Body of pancreas (tissue), 4 donors: ENCODE measurements around the gene SIN3B. TPM values are rescaled to one million over a fixed set of nuclear protein-coding genes. Genes with fewer than 3 reads are reported as not detected.

Experiments
- ATAC-seq: fragments of 150-250 bp; one replicate; pipeline ENCODE4 v1.9.1; 2016
- DNase-seq, 4 donors: peaks; one replicate each; pipeline ENCODE4 v3.0.0-alpha.2; 2019
- H3K27ac ChIP-seq, 4 donors: fragments of 200-600 bp; sonication (generic); 1 replicate in 3 of 4; 2 replicates in 1 of 4; pipeline versions ENCODE4 v1.5.1 to v1.6.1; 2016 to 2019; ENCODE audit warnings: mild to moderate bottlenecking in 1 of 4, mixed read lengths in 1 of 4, moderate library complexity in 1 of 4
- H3K27me3 ChIP-seq, 2 donors: fragments of 200-600 bp; sonication (generic); one replicate each; pipeline ENCODE4 v1.6.0; 2016; ENCODE audit warnings: mild to moderate bottlenecking in 1 of 2
- H3K36me3 ChIP-seq, 2 donors: fragments of 200-600 bp; sonication (generic); replicated peaks in 1 of 2; 2 replicates each; pipeline ENCODE4 v1.5.1; 2016; ENCODE audit warnings: low read depth in 2 of 2; ENCODE audit not compliant: insufficient read depth in 1 of 2
- H3K4me1 ChIP-seq: fragments of 200-600 bp; sonication (generic); one replicate; pipeline ENCODE4 v1.6.0; 2016
- H3K4me3 ChIP-seq, 2 donors: fragments of 200-600 bp; sonication (generic); 1 replicate in 1 of 2; 2 replicates in 1 of 2; pipeline ENCODE4 v1.5.1; 2016 to 2019
- H3K9me3 ChIP-seq, 3 donors: fragments of 200-600 bp; sonication (generic); 1 replicate in 2 of 3; 2 replicates in 1 of 3; pipeline ENCODE4 v1.5.1; 2016
- POLR2A ChIP-seq, 3 donors: fragments of 450-650 bp; IDR thresholded peaks; one replicate each; pipeline ENCODE4 v1.6.1; 2016; ENCODE audit warnings: antibody characterized with exemption in 3 of 3, mild to moderate bottlenecking in 2 of 3
- WGBS, 2 donors: methylation state at CpG; one replicate each; pipeline ENCODE4 v1.1.5; 2017; 5-methylcytosine and 5-hydroxymethylcytosine counted together
- intact Hi-C: fragments of 100-400 bp; cut with DNase I; formaldehyde crosslinking; loops from one replicate; pipeline ENCODE4 v1.15.1; 2023
- total RNA-seq, 2 donors: library from RNA; depleted of rRNA; stranded (reverse); fragments of >200 nt; gene quantifications; one replicate each; pipeline ENCODE4 v1.1.0, GENCODE V29; 2016
- TF ChIP-seq, protein P1 (sequence below), 7 experiments: fragments of 450-650 bp in 4 of 7; fragments of 200-600 bp in 3 of 7; sonication (generic) in 3 of 7; IDR thresholded peaks; one replicate each; pipeline ENCODE4 v1.5.1; 2016 to 2019; ENCODE audit warnings: antibody characterized with exemption in 7 of 7

SIN3B gene
- total RNA-seq, 2 donors from 2014 or later: 21.5 to 71.2 TPM

DNA sequence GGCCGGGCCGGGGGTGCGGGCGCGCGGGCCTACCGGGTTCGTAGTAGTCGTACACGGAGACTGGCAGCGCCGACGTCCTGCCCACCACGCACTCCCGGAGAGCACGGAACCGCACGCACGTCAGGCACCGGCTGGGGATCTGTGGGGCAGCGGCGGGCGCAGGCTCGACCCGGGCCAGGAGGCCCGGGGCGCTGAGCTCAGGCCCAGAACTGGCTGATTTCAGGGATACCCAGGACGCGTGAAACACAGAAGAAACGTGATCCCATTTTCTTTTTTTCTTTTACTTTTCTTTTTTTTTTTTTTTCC lies 68.6 kb downstream of the SIN3B start:
- TF ChIP-seq, protein P1, sequence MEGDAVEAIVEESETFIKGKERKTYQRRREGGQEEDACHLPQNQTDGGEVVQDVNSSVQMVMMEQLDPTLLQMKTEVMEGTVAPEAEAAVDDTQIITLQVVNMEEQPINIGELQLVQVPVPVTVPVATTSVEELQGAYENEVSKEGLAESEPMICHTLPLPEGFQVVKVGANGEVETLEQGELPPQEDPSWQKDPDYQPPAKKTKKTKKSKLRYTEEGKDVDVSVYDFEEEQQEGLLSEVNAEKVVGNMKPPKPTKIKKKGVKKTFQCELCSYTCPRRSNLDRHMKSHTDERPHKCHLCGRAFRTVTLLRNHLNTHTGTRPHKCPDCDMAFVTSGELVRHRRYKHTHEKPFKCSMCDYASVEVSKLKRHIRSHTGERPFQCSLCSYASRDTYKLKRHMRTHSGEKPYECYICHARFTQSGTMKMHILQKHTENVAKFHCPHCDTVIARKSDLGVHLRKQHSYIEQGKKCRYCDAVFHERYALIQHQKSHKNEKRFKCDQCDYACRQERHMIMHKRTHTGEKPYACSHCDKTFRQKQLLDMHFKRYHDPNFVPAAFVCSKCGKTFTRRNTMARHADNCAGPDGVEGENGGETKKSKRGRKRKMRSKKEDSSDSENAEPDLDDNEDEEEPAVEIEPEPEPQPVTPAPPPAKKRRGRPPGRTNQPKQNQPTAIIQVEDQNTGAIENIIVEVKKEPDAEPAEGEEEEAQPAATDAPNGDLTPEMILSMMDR (IDR thresholded peaks at IDR 0.05): no peak
- TF ChIP-seq POLR2A (IDR thresholded peaks at IDR 0.05): peak in 1 of 3 donors; percentile 4
- Histone ChIP-seq H3K9me3 (no peaks in the 10 kb centered on the region), H3K4me1 (peaks cover 11% of the 10 kb centered on the region), H3K36me3 (no peaks in the 10 kb centered on the region), H3K27me3 (no peaks in the 10 kb centered on the region), H3K4me3 (peak overlapping the region; percentile 21 to 30), H3K27ac (peak overlapping the region in 2 of 4 donors; percentile 55 to 79)
- WGBS, 2 donors: 12 to 18% methylated on average over 16 to 24 of the region's 30 CpGs
- ATAC-seq (no peak), DNase-seq (no peak)
- intact Hi-C loops: no loop called here

DNA sequence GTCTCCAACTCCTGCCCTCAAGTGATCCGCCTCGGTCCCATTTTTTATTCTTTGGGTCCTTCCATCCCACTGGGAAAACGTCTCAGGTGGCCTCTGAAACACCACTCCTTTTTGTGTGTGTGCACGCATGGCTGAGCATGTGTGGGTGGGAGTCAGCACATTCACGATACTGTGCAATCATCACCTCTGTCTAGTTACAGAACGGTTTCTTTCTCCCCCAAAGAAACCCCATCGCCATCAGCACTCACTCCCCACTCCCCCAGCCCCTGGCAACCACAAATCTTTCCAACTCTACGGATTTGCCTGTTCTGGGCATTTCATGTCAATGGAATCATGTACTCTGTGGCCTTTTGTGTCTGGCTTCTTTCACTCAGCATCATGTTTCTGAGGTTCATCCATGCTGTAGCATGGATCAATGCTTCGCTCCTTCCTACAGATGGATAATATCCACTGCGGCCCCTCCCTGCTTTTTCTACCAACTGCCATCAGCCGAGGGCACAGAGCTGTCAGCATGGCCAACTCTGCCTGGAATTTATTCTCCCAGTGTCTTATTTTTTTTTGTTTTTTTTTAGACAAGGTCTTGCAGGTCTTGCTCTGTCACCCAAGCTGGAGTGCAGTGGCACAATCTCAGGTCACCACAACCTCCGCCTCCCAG lies 69.3 kb downstream of the SIN3B start:
- intact Hi-C loops: no loop called here
- Histone ChIP-seq H3K4me3 (no peak overlapping the region), H3K27ac (no peak overlapping the region), H3K36me3 (no peaks in the 10 kb centered on the region), H3K9me3 (no peaks in the 10 kb centered on the region), H3K4me1 (peaks cover 11% of the 10 kb centered on the region), H3K27me3 (no peaks in the 10 kb centered on the region)
- 90 to 91% methylated on average over 12 of the region's 12 CpGs for WGBS, 2 donors
- DNase-seq (no peak), ATAC-seq (no peak)
- TF ChIP-seq, protein P1 (IDR thresholded peaks at IDR 0.05): no peak
- TF ChIP-seq POLR2A (IDR thresholded peaks at IDR 0.05): no peak

DNA sequence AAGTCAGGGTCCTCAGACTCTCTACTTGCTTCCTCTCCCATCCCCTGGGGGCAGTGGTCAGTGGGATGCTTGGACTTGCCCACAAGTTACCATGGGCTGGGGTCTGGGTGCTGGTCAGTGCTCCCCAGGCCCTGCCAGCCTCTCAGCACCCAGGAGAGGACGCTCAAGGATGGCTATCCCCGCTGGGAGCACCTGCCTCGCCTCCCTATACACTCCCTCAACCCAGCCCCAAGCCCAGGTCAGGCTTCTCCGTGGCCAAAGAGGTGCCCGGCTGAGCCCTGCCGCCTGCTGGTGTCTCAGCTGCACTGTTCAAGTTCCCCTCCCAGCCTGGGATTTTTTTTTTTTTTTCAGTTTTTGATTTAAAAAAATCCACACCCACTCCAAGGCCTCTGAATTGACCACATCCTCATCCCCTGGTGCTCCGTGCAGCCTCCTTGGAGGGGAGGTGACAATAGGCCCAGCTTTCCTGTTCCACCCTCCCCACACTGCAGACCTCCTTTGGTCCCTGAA lies 70.4 kb downstream of the SIN3B start:
- H3K4me3 ChIP-seq: no peak overlapping the region
- no peak overlapping the region for H3K27ac ChIP-seq
- DNase-seq (peak in 3 of 4 donors; percentile 26 to 40 (median 29)), ATAC-seq (no peak)
- TF ChIP-seq, protein P1 (IDR thresholded peaks at IDR 0.05): peak in 5 of 7 experiments; percentile 9 to 41 (median 29)
- TF ChIP-seq POLR2A (IDR thresholded peaks at IDR 0.05): no peak
- H3K27me3 ChIP-seq: no peaks in the 10 kb centered on the region
- peaks cover 11% of the 10 kb centered on the region for H3K4me1 ChIP-seq
- WGBS, 2 donors: 15 to 32% methylated on average over 7 of the region's 7 CpGs
- intact Hi-C loops: no loop called here
- H3K36me3 ChIP-seq: no peaks in the 10 kb centered on the region
- no peaks in the 10 kb centered on the region for H3K9me3 ChIP-seq

- Histone ChIP-seq H3K4me3 (no peak overlapping the region), H3K27me3 (no peaks in the 10 kb centered on the region)
These were observed 72.4 kb downstream of the SIN3B start for GRCh38 chr19:16901491-16902175.

More at GRCh38 chr19:16901491-16902175, 72.4 kb downstream of the SIN3B start:
- Histone ChIP-seq H3K27ac (no peak overlapping the region), H3K9me3 (no peaks in the 10 kb centered on the region), H3K4me1 (peaks cover under 1% of the 10 kb centered on the region), H3K36me3 (no peaks in the 10 kb centered on the region)
- no peak for TF ChIP-seq POLR2A (IDR thresholded peaks at IDR 0.05)
- TF ChIP-seq, protein P1 (IDR thresholded peaks at IDR 0.05): no peak
- DNase-seq: no peak
- intact Hi-C loops: no loop called here
- WGBS, 2 donors: 76 to 78% methylated on average over 15 to 18 of the region's 19 CpGs
- no peak for ATAC-seq
